ENCODE results near the gene SLC35B1.
A peak's percentile ranks its signal among the peaks of the same experiment; 100 is the strongest.

GRCh38 chr17:49748223-49748622 is 40.5 kb upstream of the SLC35B1 start:
- TF ChIP-seq CTCF (conservative IDR thresholded peaks at IDR 0.05; ENCODE audit: low read length) (0 out of 2 replicates have a peak, but pooled peaks have one; percentile 19), EZH2phosphoT487 (IDR thresholded peaks at IDR 0.05; ENCODE audit: borderline replicate concordance, low read depth, low read length) (no peak)

Data from OCI-LY7 (cell line).